ENCODE results near the gene TGM1. TPM values are rescaled to one million over a fixed set of nuclear protein-coding genes. Genes with fewer than 3 reads are reported as not detected.

Gene TGM1
- total RNA-seq, 1 donor from 2014 or later, result 88.7 TPM

GRCh38 chr14:24266344-24267244, 3.6 kb upstream of the TGM1 start:
- no peak for TF ChIP-seq CTCF (IDR thresholded peaks at IDR 0.05; ENCODE audit: insufficient read depth, low read length, severe bottlenecking)
- FAIRE-seq (no peak), DNase-seq (ENCODE audit: low read depth) (no peak)
- Histone ChIP-seq H3K36me3 (ENCODE audit: control insufficient read depth, insufficient read depth, low read length) (peaks cover 34% of the 10 kb centered on the region), H3K4me3 (ENCODE audit: low read depth, low read length) (no peak overlapping the region), H3K27me3 (ENCODE audit: control insufficient read depth, insufficient read depth, low read length) (no peaks in the 10 kb centered on the region)

DNA sequence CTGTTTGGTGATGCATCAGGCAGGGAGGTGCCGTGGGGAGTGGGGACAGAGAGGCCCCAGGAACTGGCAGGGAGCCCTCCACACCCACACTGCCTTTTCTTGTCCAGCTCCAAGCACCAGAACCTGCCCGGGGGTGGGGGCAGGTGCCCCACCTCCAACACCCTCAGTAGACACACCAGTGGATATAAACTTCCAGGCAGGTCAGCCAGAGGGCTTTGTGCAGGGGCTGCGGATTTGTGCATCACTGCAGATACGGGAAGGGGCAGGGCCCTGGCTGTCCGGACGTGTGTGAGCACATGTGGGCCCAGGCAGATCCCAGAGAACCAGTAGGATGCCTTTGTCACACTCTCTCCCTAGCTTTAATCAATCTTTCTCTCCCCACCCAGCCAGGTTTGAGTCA, 1.3 kb upstream of the TGM1 start:
- peaks cover 32% of the 10 kb centered on the region for H3K36me3 ChIP-seq (ENCODE audit: control insufficient read depth, insufficient read depth, low read length)
- FAIRE-seq (no peak), DNase-seq (ENCODE audit: low read depth) (peak; percentile 91)
- no peak overlapping the region for H3K4me3 ChIP-seq (ENCODE audit: low read depth, low read length)
- no peaks in the 10 kb centered on the region for H3K27me3 ChIP-seq (ENCODE audit: control insufficient read depth, insufficient read depth, low read length)
- no peak for TF ChIP-seq CTCF (IDR thresholded peaks at IDR 0.05; ENCODE audit: insufficient read depth, low read length, severe bottlenecking)

DNA sequence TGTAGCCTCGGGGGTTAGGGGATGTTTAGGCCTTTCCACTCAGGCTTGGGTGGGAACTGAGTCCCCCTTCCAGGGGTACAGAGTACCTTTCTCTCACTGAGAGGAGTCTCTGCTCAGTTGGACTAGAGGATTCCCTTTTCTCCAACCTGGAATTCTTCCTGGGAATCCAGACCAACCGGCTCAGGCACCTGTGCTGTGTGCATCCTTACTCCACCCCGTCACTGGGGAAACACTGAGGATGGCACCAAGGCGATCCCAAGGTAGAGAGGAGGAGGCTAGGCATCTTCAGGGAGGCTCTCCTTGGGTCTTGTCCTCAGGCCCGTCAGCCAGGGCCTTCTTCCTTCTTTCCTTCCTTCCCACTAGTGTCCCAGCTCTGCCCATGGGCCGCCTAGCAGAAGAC, 871 bp upstream of the TGM1 start:
- no peak for DNase-seq (ENCODE audit: low read depth)

DNA sequence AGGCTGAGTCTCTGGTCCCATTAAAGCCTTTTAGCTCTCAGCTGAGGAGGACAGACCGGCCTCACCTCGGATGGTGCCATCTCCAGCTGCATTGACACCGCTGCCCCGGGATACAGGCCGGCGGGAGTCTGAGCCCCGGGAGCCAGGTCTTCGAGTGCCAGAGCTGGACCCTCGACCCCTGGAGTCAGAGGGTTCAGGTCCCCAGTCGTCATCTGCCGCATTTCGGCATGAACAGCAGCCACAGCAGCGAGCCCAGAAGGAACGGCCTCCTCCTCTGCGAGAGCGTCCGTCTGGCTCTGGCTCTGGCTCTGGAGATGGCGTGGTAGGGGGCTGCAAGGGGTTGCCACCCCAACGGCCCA, 1.0 kb downstream of the TGM1 start:
- TF ChIP-seq CTCF (IDR thresholded peaks at IDR 0.05; ENCODE audit: insufficient read depth, low read length, severe bottlenecking), result no peak
- peaks cover 27% of the 10 kb centered on the region for H3K36me3 ChIP-seq (ENCODE audit: control insufficient read depth, insufficient read depth, low read length)
- FAIRE-seq (no peak), DNase-seq (ENCODE audit: low read depth) (no peak)
- peak overlapping the region; percentile 29 for H3K4me3 ChIP-seq (ENCODE audit: low read depth, low read length)
- H3K27me3 ChIP-seq (ENCODE audit: control insufficient read depth, insufficient read depth, low read length), result no peaks in the 10 kb centered on the region

More for the DNA sequence above, 871 bp upstream of the TGM1 start:
- FAIRE-seq, result peak; percentile 68
- no peak for TF ChIP-seq CTCF (IDR thresholded peaks at IDR 0.05; ENCODE audit: insufficient read depth, low read length, severe bottlenecking)
- no peaks in the 10 kb centered on the region for H3K27me3 ChIP-seq (ENCODE audit: control insufficient read depth, insufficient read depth, low read length)
- H3K4me3 ChIP-seq (ENCODE audit: low read depth, low read length), result no peak overlapping the region
- peaks cover 29% of the 10 kb centered on the region for H3K36me3 ChIP-seq (ENCODE audit: control insufficient read depth, insufficient read depth, low read length)

GRCh38 chr14:24261256-24261968, 1.6 kb downstream of the TGM1 start:
- Histone ChIP-seq H3K4me3 (ENCODE audit: low read depth, low read length) (peak overlapping the region; percentile 29), H3K27me3 (ENCODE audit: control insufficient read depth, insufficient read depth, low read length) (no peaks in the 10 kb centered on the region), H3K36me3 (ENCODE audit: control insufficient read depth, insufficient read depth, low read length) (peaks cover 22% of the 10 kb centered on the region)
- DNase-seq (ENCODE audit: low read depth), result no peak
- FAIRE-seq, result no peak
- TF ChIP-seq CTCF (IDR thresholded peaks at IDR 0.05; ENCODE audit: insufficient read depth, low read length, severe bottlenecking), result no peak

Data from bronchial epithelial cell (primary cell).